ENCODE data around the gene INPP5J.

DNA sequence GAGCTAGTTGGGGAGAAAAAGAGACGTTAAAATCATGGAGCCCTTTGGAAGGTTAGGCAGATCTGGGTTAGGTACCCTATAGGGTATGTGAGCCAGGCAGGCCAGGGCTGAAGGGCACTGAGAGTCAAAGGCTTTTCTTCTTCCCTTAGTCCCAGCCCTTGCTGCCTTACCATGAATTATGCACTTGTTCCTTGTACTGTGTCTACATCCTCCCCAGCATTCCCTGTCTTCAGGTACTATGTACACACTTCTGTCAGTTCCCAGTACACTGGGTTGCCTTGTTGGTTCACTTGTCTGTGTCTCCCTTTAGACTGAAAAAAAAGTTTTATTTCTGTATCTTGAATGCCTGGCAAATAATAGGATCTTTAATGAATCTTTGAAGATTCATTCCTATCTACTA lies 54.2 kb downstream of the INPP5J start:
- TF ChIP-seq, protein P1, sequence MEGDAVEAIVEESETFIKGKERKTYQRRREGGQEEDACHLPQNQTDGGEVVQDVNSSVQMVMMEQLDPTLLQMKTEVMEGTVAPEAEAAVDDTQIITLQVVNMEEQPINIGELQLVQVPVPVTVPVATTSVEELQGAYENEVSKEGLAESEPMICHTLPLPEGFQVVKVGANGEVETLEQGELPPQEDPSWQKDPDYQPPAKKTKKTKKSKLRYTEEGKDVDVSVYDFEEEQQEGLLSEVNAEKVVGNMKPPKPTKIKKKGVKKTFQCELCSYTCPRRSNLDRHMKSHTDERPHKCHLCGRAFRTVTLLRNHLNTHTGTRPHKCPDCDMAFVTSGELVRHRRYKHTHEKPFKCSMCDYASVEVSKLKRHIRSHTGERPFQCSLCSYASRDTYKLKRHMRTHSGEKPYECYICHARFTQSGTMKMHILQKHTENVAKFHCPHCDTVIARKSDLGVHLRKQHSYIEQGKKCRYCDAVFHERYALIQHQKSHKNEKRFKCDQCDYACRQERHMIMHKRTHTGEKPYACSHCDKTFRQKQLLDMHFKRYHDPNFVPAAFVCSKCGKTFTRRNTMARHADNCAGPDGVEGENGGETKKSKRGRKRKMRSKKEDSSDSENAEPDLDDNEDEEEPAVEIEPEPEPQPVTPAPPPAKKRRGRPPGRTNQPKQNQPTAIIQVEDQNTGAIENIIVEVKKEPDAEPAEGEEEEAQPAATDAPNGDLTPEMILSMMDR (IDR thresholded peaks at IDR 0.05; ENCODE audit: insufficient read depth, low read length, poor library complexity, severe bottlenecking) = no peak
- TF ChIP-seq EZH2phosphoT487 (conservative IDR thresholded peaks at IDR 0.05; ENCODE audit: low read length) = no peak

Measured in SU-DHL-6 (cell line).